Stomach (tissue), 9 donors: ENCODE results near the gene HYAL1. TPM values are rescaled to one million over a fixed set of nuclear protein-coding genes. Genes with fewer than 3 reads are reported as not detected.

Experiments used
- DNase-seq, 2 donors: peaks; one replicate each; pipeline versions ENCODE4 v3.0.0 to v3.0.0-alpha.2; 2013 to 2019
- H3K27ac ChIP-seq, 5 donors: fragments of 200-600 bp in 4 of 5; sonication (generic) in 4 of 5; one replicate each; pipeline ENCODE4 v1.5.1; 2013 to 2019; ENCODE audit warnings: mild to moderate bottlenecking in 1 of 5, moderate library complexity in 1 of 5
- H3K27me3 ChIP-seq, 3 donors: fragments of 200-600 bp; sonication (generic); one replicate each; pipeline ENCODE4 v1.5.1; 2017 to 2019; ENCODE audit warnings: mixed run types in 1 of 3
- H3K36me3 ChIP-seq, 4 donors: fragments of 200-600 bp; sonication (generic); 1 replicate in 3 of 4; 2 replicates in 1 of 4; pipeline ENCODE4 v1.5.1; 2016 to 2019
- H3K4me1 ChIP-seq, 4 donors: fragments of 200-600 bp; sonication (generic); one replicate each; pipeline ENCODE4 v1.5.1; 2016 to 2019
- H3K4me3 ChIP-seq, 4 donors: fragments of 200-600 bp; sonication (generic) in 3 of 4; one replicate each; pipeline ENCODE4 v1.5.1; 2016 to 2019; ENCODE audit warnings: mild to moderate bottlenecking in 1 of 4
- H3K9me3 ChIP-seq, 4 donors: fragments of 200-600 bp; sonication (generic); one replicate each; pipeline ENCODE4 v1.5.1; 2016 to 2019
- EP300 ChIP-seq: sonication (generic); formaldehyde crosslinking; IDR thresholded peaks from one replicate; pipeline ENCODE4 v1.6.1; 2017; ENCODE audit warnings: antibody characterized with exemption
- POLR2A ChIP-seq, 4 donors: fragments of 450-650 bp; IDR thresholded peaks; one replicate each; pipeline ENCODE4 v1.6.1; 2016; ENCODE audit warnings: antibody characterized with exemption in 4 of 4, control low read depth in 2 of 4, mild to moderate bottlenecking in 1 of 4, moderate library complexity in 1 of 4
- POLR2AphosphoS5 ChIP-seq, 3 donors: sonication (generic); formaldehyde crosslinking; IDR thresholded peaks; one replicate each; pipeline ENCODE4 v1.6.1; 2016; ENCODE audit warnings: antibody characterized with exemption in 3 of 3
- WGBS, 5 donors: extraction: QIAGEN DNeasy Blood & Tissue Kit in 3 of 5; methylation state at CpG; one replicate each; pipeline versions ENCODE4 v1.1.5 to v1.1.7; 2013 to 2018; 5-methylcytosine and 5-hydroxymethylcytosine counted together
- intact Hi-C: fragments of 100-400 bp; cut with DNase I; formaldehyde crosslinking; loops from one replicate; pipeline ENCODE4 v1.15.1; 2023; ENCODE audit warnings: low total_unique reads
- polyA plus RNA-seq, 3 donors: library from polyadenylated mRNA; stranded (reverse); fragments of 200-250 nt; gene quantifications; one replicate each; pipeline ENCODE4 v1.2.3, GENCODE V29; 2013
- total RNA-seq, 5 donors: library from RNA; depleted of rRNA; stranded (reverse); fragments of >200 nt; gene quantifications; one replicate each; pipeline versions ENCODE4 v1.1.0 to v1.2.3, GENCODE V29; 2014 to 2016
- TF ChIP-seq, protein P1 (sequence below), 7 experiments: fragments of 450-650 bp in 4 of 7; fragments of 200-600 bp in 3 of 7; sonication (generic) in 3 of 7; IDR thresholded peaks; one replicate each; pipeline ENCODE4 v1.5.1; 2016 to 2019; ENCODE audit warnings: antibody characterized with exemption in 7 of 7, control low read depth in 2 of 7, mild to moderate bottlenecking in 1 of 7
- donor health status: healthy with polysubstance abuse.
- donor health status: Bipolar disorder and iron deficiency.
- donor health status: healthy.

HYAL1 gene
- total and polyA plus RNA-seq, 8 donors = 1.8 to 38.4 (median 6.3) TPM; not detected in 1

DNA sequence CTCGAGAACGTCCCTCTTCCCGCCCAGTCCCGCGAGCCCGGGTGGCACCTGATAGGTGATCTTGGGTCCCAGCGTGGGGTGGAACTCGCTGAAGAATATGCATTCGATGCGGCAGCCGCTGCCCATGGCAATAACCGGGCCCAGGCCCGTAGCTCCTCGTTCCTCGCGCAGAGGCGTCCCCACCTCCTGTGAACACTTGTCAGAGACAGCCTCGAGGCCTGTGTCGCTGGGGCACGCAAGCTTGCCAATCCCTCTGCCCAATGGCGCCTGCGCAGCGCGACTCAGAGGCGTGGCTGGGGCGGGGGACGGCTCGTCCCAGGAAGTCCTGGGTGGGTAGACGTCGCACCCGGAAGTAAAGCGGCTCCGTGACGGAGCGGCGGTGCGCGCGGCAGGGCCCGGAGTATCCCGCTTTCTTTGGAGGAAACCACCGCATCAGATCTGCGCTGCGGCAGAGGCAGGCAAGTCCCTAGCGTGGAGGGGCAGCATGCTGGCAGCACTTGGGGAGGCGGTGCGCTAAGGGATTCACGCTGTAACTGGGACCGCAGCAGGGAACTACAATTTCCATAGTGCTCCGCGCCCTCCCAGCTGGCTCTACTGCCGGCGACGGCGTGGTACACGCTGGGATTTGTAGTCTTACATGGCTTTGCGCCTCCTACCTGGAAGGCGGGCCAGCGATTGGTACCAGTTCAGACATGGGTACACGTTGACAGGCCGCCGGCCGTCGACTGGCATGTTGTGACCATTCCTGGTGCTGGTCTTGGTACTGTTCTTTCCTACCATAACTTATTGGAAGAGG, 47.4 kb upstream of the HYAL1 start, which contains the start of the genes CYB561D2 and NPRL2:
CYB561D2 (plus strand) TSS at position 336 of the 796 bp plus-strand sequence. CDS start 572 bp downstream, outside the sequence.
NPRL2 (minus strand) TSS at position 249 of the 796 bp plus-strand sequence; CDS start at position 126, 123 bp downstream.
- intact Hi-C loops = no loop called here
- Histone ChIP-seq H3K4me3 (peak within 1 kb of the TSS; percentile 59 to 77 (median 70)), H3K27ac (peak within 1 kb of the TSS; percentile 90 to 97 (median 92)), H3K9me3 (no peaks in the 10 kb centered on the region), H3K36me3 (peaks cover 38 to 52% (median 46%) of the 10 kb centered on the region in 4 donors), H3K27me3 (no peaks in the 10 kb centered on the region), H3K4me1 (peaks cover 38 to 91% (median 76%) of the 10 kb centered on the region in 4 donors)
- TF ChIP-seq EP300 = no peak
- TF ChIP-seq POLR2A (IDR thresholded peaks at IDR 0.05) = peak in 2 of 4 donors; percentile 65 to 76
- peak; percentile 61 to 97 (median 97) for TF ChIP-seq POLR2AphosphoS5 (IDR thresholded peaks at IDR 0.05)
- TF ChIP-seq, protein P1, sequence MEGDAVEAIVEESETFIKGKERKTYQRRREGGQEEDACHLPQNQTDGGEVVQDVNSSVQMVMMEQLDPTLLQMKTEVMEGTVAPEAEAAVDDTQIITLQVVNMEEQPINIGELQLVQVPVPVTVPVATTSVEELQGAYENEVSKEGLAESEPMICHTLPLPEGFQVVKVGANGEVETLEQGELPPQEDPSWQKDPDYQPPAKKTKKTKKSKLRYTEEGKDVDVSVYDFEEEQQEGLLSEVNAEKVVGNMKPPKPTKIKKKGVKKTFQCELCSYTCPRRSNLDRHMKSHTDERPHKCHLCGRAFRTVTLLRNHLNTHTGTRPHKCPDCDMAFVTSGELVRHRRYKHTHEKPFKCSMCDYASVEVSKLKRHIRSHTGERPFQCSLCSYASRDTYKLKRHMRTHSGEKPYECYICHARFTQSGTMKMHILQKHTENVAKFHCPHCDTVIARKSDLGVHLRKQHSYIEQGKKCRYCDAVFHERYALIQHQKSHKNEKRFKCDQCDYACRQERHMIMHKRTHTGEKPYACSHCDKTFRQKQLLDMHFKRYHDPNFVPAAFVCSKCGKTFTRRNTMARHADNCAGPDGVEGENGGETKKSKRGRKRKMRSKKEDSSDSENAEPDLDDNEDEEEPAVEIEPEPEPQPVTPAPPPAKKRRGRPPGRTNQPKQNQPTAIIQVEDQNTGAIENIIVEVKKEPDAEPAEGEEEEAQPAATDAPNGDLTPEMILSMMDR (IDR thresholded peaks at IDR 0.05) = peak in 1 of 7 experiments; percentile 6
- peak; percentile 98 for DNase-seq
- WGBS, 5 donors = 0 to 1% (median 1%) methylated on average over 26 to 64 of the region's 64 CpGs

DNA sequence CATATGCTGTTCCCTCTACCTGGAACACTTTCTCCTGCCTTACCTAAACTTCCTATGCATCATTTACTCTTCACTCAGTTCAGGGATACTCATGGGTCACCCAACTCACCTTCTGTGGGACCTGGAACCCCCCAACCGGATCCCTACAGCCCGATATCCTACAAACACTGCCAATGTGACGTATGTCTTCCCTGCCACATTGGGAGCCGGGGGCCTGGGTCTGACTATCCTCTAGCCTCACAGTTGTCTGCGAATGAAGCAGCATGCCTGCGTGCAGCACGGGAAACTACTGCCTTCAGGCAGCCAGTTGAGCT, 46.8 kb upstream of the HYAL1 start:
- Histone ChIP-seq H3K9me3 (no peaks in the 10 kb centered on the region), H3K27me3 (no peaks in the 10 kb centered on the region), H3K27ac (peak overlapping the region; percentile 90 to 97 (median 92)), H3K36me3 (peaks cover 33 to 46% (median 40%) of the 10 kb centered on the region in 4 donors), H3K4me3 (peak overlapping the region; percentile 59 to 77 (median 70)), H3K4me1 (peaks cover 38 to 91% (median 76%) of the 10 kb centered on the region in 4 donors)
- no peak for DNase-seq
- WGBS, 5 donors = 2 to 9% (median 3%) methylated on average over 7 of the region's 7 CpGs
- TF ChIP-seq POLR2AphosphoS5 (IDR thresholded peaks at IDR 0.05) = no peak
- no peak for TF ChIP-seq EP300
- TF ChIP-seq POLR2A (IDR thresholded peaks at IDR 0.05) = no peak
- TF ChIP-seq, protein P1 (IDR thresholded peaks at IDR 0.05) = no peak
- intact Hi-C loops = no loop called here

DNA sequence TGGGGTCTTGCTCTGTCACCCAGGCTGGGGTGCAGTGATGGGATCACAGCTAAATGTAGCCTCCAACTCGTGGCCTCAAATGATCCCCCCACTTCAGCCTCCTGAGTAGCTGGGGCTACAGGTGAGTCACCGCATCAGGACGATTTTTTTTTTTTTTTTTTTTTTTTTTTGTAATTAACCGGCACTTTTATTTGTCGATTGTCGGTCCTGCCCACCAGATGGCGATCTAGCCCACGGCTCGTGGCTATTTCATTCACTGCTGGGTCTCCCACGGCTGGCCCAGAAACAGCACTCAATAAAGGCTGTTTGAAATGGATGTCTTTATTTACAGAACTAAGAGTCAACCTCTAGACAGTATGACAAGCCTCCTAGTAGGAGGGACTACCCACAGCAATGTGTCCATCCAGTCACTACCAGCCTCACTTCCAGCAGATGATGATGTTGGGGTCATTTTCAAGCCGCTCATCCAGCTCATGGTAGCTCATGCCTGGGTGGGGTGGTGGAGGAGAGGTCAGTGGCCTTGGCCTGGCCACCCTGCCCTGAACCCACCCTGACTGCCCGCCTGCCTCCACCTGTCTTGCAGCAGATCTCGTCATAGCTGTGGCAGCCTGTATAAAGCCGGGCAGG, 43.9 kb upstream of the HYAL1 start:
- peak; percentile 77 to 93 for DNase-seq
- TF ChIP-seq, protein P1 (IDR thresholded peaks at IDR 0.05) = peak in 5 of 7 experiments; percentile 29 to 56 (median 48)
- TF ChIP-seq POLR2AphosphoS5 (IDR thresholded peaks at IDR 0.05) = peak in 1 of 3 donors; percentile 8
- no peak for TF ChIP-seq EP300
- no peak for TF ChIP-seq POLR2A (IDR thresholded peaks at IDR 0.05)
- peaks cover 12 to 20% (median 15%) of the 10 kb centered on the region in 4 donors for H3K36me3 ChIP-seq
- H3K27ac ChIP-seq = peak overlapping the region in 4 of 5 donors; percentile 17 to 60 (median 31)
- H3K9me3 ChIP-seq = no peaks in the 10 kb centered on the region
- intact Hi-C loops = no loop called here
- H3K4me1 ChIP-seq = peaks cover 35 to 72% (median 62%) of the 10 kb centered on the region in 4 donors
- no peak overlapping the region for H3K4me3 ChIP-seq
- 17 to 26% (median 25%) methylated on average over 12 to 14 of the region's 14 CpGs for WGBS, 5 donors
- H3K27me3 ChIP-seq = no peaks in the 10 kb centered on the region

DNA sequence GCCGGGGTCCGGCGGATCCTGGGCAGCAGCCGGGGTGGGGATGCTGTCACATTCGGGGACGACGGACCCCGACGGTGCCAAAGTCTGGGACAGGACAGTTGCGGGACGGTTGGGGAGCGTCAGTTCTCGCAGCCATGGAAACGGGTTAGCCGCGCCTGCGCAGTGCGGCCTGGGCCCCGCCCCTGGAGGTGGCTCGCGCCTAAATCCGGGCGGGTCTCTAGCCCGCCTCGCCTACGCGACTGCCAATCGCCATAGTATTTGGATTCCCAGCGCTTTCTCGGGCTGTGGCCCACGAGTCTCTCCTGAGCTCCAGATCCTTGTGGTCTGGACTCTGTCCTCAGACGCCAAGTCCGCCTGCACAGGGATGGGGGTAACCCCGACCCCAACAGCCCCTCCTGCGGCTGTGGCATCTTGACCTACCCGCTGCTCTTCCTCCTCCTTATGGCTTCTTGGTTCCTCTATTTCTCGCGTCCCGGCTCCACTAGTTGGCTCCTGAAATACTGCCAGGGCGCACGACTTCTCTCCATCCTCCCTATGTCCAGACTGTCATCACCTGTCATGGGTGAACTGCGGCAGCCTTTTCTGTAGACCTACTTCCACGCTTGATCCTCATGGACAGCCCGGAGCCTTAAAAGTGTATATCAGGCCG, 42.3 kb upstream of the HYAL1 start, which contains the start of gene ZMYND10:
ZMYND10 (minus strand) TSS at position 147 of the 649 bp plus-strand sequence. CDS start 153 bp downstream, outside the sequence.
- H3K27me3 ChIP-seq = no peaks in the 10 kb centered on the region
- DNase-seq = peak; percentile 79 to 86
- 9 to 19% (median 11%) methylated on average over 19 to 45 of the region's 45 CpGs for WGBS, 5 donors
- H3K36me3 ChIP-seq = peaks cover 12 to 20% (median 15%) of the 10 kb centered on the region in 4 donors
- TF ChIP-seq POLR2AphosphoS5 (IDR thresholded peaks at IDR 0.05) (peak in 1 of 3 donors; percentile 28), POLR2A (IDR thresholded peaks at IDR 0.05) (no peak), EP300 (no peak)
- TF ChIP-seq, protein P1 (IDR thresholded peaks at IDR 0.05) = no peak
- peak within 1 kb of the TSS; percentile 30 to 49 (median 42) for H3K4me3 ChIP-seq
- H3K27ac ChIP-seq = peak within 1 kb of the TSS in 3 of 5 donors; percentile 34 to 45 (median 40)
- peaks cover 35 to 74% (median 61%) of the 10 kb centered on the region in 4 donors for H3K4me1 ChIP-seq
- H3K9me3 ChIP-seq = no peaks in the 10 kb centered on the region
- intact Hi-C loops = no loop called here
